ENCODE data around the gene CCL22. TPM values are rescaled to one million over a fixed set of nuclear protein-coding genes. Genes with fewer than 3 reads are reported as not detected.
"Not testable (repeated sequence)": the region's sequence is repeated elsewhere in the genome, so short reads cannot be mapped to it uniquely, and the experiment has no call there.

The CCL22 gene
- polyA plus RNA-seq, 4 donors = 0.06 to 0.16 (median 0.12) TPM; not detected in 1

DNA sequence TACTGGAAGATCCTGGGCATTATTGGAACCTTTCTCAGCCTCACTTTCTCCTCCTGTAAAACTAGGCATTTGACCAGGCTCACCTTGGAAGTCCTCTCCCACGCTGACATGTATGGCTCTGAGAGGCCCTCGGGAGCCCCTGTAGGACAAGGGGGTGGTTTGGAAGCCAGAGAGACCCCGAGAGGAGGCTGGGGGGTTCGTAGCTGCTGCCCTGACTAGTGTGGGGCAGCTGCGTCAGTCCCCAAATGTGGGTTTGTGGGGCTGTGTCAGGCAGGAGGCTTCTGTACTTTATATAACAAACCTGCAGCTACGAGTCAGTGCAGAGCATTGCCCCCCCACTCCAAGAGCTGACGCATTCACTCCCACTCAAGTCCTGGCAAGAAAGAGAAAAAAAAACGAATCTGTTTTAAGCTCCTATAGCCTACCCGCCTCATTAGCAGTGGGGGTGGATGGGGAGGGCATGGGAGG is 15.5 kb downstream of the CCL22 start:
- DNase-seq (ENCODE audit: low read depth in 4 of 4, low spot score in 3 of 4) = peak in 2 of 4 donors; percentile 32 to 51

DNA sequence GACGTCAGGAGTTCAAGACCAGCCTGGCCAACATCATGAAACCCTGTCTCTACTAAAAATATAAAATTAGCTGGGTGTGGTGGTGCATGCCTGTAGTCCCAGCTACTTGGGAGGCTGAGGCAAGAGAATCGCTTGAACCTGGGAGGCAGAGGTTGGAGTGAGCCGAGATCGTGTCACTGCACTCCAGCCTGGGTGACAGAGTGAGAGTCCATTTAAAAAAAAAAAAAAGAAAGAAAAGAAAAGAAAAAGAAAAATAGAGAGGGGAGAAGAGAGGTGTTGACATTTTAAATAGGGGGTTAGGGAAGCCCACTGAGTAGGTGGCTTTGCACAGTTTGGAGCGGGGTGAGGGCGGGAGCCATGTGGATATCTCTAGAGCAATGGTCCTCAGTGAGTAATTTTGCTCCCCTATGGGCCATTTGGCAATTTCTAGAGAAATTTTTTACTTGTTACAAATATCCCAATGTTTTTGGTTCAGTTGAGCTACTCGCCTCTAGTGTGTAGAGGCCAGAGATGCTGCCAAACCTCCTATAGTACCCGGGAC is 16.4 kb downstream of the CCL22 start:
- not testable (repeated sequence) for DNase-seq (ENCODE audit: low read depth in 4 of 4, low spot score in 3 of 4)

DNA sequence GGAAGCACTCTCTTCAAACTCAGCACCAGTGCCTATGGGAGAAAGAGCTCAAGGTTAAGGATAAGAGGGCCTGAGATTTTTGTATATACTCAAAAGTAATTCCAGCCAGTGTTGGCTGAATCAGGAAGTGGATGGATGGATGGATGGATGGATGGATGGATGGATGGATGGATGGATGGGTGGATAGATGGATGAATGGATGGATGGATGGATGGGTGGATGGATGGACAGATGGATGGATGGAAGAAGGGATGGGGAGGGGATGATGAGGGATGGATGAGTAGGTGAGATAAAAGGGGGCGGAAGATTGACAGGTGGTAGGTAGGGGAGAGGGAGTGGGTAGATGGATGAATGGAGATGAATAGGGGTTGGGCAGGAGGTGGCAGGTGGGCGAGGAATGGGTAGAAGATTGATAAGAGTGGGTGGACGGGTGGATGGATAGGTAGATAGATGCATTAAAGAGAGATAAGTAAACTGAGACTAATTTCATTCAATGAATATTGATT is 17.8 kb downstream of the CCL22 start:
- DNase-seq (ENCODE audit: low read depth in 4 of 4, low spot score in 3 of 4) = no peak

DNA sequence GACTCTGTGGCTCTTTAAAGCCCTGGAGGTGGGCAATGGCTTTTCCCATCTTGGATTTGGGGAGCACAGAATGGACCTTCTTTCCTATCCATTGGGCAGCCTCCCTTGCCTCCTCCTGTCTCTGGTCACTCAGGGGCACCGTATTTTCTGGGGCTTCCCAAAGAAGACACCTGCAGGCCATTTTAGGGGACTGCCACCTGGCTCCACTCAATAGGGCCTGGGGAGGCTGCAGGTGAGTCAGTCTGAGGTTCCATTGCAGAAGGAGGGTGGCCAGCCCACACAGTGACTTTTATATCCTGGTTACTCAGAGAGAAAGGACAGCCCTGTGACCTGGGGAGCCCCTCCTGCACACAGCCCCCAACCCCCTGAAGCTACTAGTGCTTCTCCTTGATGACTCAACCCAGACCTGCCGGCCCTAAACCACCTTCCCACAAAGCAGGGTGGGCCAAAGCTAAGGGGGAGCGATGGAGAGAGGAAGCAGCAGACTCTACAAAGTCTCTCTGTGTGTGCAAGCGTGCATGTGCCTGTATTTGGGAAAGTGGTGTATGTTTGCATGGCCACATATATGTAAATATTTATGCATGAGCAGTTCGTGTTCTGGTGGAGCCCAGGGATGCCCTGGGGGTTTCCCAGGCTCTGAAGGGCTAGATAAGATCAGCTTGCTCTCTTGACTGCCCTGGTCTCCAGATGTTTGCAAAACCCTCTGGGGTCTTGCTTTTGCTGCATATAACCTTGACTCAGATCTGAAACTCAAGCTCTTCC is 18.7 kb downstream of the CCL22 start:
- DNase-seq (ENCODE audit: low read depth in 4 of 4, low spot score in 3 of 4) = no peak

DNA sequence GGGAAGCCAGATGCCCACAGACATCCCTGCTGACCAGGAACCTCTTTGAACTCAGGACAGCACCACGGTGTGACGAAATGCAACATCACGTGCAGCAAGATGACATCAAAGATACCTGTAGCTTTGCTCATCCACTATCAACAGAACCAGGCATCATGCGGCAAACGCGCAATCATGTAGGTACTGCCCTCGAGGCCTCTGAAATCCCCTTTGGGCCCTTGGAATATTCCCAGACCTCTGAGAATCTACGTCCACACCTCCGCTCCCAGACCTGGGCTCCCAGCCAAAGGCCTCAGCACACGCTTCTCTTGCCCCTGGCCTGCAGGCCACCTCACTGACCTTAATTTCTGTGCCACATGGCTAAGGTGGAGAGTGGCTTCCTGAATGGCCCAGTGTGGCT is 21.0 kb downstream of the CCL22 start:
- DNase-seq (ENCODE audit: low read depth in 4 of 4, low spot score in 3 of 4) = no peak

DNA sequence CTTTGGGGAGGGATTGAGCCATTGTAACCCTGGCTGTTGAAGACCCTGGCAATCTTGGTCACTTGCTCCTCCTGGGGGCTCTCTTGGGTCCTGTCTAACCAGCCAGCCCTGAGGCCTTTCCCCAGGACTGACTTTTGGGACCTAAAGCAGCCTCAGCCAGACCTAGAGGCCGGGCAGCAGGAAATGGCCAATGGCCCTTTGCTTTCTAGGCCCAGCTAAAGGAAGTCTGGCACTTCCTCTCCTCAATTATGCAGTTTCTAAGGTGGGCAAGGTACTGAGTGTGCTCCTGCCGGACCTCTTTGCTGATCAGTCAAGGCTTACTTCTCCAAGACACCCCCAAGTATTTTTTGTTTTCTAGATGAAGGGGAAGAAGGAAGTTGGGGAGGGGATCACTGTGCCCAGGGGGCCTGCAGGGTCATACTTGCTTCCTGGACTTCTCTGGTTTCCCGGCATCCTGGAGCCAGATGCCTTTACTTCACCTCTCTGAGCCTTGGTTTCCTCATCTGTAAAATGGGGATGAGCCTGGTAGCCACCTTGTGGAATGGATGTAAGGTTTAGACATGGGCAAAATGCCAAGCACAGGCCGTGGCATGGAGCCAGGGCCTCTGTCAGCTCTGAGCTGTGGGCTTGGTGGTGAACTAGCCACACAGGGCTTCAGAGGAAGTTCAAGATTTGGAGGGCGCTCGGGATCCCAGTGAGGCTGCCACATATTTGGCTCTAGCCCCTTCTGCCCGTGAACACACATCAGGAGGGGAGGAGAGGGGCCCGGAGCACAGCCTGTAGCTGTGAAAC is 22.3 kb downstream of the CCL22 start:
- no peak for DNase-seq (ENCODE audit: low read depth in 4 of 4, low spot score in 3 of 4)

DNA sequence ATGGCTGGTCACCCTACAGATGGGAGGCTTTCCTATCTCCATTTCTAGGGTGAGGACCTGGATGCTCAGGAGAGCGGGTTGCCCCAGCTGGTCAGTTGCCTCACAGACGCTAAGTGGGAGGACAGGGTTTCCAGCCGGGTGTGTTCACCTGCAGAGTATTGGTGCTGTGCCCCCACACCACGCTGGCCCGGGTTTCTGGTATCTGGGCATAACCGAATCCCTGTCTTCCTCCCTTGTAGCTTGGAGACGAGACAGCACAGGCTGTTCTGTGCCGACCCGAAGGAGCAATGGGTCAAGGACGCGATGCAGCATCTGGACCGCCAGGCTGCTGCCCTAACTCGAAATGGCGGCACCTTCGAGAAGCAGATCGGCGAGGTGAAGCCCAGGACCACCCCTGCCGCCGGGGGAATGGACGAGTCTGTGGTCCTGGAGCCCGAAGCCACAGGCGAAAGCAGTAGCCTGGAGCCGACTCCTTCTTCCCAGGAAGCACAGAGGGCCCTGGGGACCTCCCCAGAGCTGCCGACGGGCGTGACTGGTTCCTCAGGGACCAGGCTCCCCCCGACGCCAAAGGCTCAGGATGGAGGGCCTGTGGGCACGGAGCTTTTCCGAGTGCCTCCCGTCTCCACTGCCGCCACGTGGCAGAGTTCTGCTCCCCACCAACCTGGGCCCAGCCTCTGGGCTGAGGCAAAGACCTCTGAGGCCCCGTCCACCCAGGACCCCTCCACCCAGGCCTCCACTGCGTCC is 23.4 kb downstream of the CCL22 start:
- DNase-seq (ENCODE audit: low read depth in 4 of 4, low spot score in 3 of 4) = no peak

DNA sequence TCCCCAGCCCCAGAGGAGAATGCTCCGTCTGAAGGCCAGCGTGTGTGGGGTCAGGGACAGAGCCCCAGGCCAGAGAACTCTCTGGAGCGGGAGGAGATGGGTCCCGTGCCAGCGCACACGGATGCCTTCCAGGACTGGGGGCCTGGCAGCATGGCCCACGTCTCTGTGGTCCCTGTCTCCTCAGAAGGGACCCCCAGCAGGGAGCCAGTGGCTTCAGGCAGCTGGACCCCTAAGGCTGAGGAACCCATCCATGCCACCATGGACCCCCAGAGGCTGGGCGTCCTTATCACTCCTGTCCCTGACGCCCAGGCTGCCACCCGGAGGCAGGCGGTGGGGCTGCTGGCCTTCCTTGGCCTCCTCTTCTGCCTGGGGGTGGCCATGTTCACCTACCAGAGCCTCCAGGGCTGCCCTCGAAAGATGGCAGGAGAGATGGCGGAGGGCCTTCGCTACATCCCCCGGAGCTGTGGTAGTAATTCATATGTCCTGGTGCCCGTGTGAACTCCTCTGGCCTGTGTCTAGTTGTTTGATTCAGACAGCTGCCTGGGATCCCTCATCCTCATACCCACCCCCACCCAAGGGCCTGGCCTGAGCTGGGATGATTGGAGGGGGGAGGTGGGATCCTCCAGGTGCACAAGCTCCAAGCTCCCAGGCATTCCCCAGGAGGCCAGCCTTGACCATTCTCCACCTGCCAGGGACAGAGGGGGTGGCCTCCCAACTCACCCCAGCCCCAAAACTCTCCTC is 24.1 kb downstream of the CCL22 start:
- no peak for DNase-seq (ENCODE audit: low read depth in 4 of 4, low spot score in 3 of 4)

DNA sequence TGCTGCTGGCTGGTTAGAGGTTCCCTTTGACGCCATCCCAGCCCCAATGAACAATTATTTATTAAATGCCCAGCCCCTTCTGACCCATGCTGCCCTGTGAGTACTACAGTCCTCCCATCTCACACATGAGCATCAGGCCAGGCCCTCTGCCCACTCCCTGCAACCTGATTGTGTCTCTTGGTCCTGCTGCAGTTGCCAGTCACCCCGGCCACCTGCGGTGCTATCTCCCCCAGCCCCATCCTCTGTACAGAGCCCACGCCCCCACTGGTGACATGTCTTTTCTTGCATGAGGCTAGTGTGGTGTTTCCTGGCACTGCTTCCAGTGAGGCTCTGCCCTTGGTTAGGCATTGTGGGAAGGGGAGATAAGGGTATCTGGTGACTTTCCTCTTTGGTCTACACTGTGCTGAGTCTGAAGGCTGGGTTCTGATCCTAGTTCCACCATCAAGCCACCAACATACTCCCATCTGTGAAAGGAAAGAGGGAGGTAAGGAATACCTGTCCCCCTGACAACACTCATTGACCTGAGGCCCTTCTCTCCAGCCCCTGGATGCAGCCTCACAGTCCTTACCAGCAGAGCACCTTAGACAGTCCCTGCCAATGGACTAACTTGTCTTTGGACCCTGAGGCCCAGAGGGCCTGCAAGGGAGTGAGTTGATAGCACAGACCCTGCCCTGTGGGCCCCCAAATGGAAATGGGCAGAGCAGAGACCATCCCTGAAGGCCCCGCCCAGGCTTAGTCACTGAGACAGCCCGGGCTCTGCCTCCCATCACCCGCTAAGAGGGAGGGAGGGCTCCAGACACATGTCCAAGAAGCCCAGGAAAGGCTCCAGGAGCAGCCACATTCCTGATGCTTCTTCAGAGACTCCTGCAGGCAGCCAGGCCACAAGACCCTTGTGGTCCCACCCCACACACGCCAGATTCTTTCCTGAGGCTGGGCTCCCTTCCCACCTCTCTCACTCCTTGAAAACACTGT is 25.0 kb downstream of the CCL22 start:
- no peak for DNase-seq (ENCODE audit: low read depth in 4 of 4, low spot score in 3 of 4)

DNA sequence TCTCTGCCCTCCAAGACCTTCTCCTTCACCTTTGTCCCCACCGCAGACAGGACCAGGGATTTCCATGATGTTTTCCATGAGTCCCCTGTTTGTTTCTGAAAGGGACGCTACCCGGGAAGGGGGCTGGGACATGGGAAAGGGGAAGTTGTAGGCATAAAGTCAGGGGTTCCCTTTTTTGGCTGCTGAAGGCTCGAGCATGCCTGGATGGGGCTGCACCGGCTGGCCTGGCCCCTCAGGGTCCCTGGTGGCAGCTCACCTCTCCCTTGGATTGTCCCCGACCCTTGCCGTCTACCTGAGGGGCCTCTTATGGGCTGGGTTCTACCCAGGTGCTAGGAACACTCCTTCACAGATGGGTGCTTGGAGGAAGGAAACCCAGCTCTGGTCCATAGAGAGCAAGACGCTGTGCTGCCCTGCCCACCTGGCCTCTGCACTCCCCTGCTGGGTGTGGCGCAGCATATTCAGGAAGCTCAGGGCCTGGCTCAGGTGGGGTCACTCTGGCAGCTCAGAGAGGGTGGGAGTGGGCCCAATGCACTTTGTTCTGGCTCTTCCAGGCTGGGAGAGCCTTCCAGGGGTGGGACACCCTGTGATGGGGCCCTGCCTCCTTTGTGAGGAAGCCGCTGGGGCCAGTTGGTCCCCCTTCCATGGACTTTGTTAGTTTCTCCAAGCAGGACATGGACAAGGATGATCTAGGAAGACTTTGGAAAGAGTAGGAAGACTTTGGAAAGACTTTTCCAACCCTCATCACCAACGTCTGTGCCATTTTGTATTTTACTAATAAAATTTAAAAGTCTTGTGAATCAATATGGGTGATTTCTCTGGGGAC is 25.9 kb downstream of the CCL22 start:
- DNase-seq (ENCODE audit: low read depth in 4 of 4, low spot score in 3 of 4) = no peak

DNA sequence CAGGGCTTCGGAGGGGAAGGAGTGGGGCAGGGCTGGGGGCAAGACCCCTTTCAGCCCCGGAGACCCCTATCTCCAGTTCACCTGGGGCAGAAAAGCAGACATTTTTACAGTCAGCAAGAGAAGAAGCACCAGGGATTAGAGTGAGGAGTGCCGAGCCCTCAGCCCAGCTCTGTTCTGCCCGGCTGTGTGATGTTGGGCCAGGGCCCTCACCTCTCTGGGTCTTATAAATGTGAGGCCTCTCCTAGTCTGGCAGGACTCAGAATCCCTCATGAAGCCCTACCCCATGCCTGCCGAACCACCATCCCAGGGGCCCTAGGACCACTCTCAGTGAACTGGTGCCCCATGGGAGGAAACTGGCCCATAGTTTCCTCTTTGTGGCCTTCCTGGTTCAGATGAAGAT is 26.5 kb downstream of the CCL22 start:
- no peak for DNase-seq (ENCODE audit: low read depth in 4 of 4, low spot score in 3 of 4)

DNA sequence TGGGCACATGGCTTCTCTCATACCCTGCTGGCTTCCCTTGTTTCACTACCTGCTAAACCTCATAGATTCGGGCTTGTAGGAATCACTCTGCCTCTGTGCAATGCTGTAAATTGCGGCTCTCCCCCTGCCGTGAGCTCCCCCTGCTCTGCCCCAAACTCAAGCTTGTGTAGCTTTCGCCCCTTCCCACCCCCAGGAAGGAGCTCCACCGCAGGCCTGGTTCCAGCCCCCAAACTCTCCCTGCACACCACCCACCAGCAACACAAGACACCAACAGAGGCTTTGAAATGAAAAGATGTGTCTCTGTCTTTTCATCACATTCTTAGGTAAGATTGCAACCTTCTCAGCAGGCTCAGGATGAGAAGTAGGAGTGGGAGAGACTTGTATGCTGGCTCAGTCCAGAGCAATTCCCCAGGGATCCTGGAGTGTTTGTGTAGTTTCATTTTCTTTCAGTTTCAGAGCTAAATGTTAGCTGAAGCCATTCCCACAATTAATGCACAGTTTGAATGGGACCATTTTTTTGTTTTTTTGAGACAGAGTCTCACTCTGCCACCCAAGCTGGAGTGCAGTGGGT is 27.9 kb downstream of the CCL22 start:
- no peak for DNase-seq (ENCODE audit: low read depth in 4 of 4, low spot score in 3 of 4)

DNA sequence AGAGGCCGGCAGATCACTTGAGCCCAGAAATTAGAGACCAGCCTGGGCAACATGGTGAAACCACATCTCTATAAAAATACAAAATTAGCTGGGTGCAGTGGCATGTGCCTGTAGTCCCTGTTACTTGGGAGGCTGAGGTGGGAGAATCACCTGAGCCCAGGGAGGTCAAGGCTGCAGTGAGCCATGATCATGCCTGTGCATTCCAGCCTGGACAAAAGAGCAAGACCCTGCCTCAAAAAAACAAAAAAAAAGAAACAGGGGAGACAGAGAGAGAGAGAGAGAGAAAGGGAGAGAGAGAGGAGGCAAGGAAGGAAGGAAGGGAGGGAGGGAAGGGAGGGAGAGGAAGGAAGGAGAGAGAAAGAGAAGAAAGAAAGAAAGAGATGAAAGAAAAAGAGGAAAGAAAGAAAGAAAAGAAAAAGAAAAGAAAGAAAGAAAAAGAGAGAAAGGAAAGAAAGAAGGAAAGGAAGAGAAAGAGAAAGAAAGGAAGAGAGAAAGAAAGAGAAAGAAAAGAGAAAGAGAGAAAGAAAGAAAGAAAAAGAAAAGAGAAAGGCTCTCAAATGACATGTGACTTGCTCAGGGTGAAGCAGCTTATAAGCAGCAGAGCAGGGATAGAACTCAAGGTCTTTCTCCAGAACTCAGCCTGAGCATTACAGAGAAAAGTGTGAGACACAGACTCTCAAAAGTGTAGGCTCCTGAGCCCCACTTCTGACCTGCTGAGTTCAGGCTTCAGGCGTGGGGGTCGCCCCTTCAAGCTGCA is 29.2 kb downstream of the CCL22 start:
- DNase-seq (ENCODE audit: low read depth in 4 of 4, low spot score in 3 of 4) = no peak

DNA sequence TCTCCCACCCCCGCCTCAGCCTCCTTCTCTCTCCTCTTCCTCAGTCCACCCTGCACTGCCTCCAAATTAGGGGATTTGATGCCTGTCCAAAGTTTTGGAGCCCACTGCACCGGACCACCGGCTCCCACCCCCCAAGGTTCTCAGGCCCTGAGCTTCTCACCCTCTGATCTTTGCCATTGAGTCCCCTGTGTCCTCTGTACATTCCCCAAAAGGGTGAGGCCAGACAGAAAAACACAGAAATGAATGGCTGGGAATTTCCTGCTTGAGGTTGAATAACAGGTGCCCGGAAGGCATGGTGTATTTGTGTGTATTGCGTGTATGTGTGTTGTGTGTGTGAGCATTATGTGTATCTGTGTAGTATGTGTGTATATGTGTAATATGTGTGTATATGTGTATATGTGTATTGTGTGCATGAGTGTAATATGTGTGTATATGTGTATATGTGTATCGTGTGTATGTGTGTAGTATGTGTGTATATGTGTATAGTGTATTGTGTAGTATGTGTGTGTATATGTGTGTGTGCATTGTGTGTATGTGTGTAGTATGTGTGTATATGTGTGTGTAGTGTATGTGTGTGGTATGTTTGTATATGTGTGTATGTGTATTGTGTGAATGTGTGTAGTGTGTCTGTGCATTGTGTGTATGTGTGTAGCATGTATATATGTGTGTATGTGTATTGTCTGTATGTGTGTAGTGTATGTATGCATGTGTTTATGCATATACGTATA is 29.9 kb downstream of the CCL22 start:
- no peak for DNase-seq (ENCODE audit: low read depth in 4 of 4, low spot score in 3 of 4)

DNA sequence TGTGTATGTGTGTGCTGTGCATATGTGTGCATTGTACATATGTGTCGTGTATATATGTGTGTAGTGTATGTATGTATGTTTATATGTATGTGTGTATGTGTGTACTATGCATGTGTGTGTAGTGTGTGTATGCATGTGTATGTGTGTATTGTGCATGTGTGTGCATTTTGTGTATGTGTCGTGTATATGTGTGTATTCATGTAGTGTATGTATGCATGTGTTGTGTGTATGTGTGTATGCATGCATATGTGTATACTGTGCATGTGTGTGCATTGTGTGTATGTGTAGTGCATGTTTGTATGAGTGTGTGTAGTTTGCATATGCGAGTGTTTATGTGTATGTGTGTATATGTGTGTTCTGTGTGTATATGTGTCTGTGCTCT is 30.5 kb downstream of the CCL22 start:
- no peak for DNase-seq (ENCODE audit: low read depth in 4 of 4, low spot score in 3 of 4)

DNA sequence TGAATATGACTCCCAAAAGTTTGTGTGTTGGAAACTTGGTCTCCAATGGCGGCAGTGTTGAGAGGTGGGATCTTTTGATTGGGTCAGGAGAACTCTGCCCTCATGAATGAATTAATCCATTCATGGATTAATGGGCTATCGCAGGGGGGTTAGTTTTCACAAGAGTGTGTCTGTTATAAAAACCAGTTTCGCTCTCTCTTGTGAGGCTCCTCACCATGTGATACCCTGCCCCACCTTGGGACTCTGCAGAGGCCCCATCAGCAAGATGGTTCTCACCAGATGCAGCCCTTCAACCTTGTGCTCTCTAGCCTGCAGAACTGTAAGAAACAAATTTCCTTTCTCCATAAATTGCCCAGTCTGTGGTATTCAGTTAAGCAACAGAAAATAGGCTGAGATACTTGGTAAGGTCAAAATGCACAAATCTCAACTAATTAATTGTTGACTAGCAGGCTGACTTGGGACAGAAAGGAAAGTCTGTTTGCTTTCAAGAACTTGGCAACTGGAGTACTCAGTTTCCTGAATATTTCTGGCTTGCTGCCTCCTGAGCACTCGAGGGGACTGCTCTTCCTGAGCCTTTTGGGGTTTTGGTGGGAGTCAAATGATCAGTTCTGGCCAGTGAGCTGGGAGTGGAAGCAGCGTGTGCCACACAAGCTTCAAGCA is 32.2 kb downstream of the CCL22 start:
- DNase-seq (ENCODE audit: low read depth in 4 of 4, low spot score in 3 of 4) = peak in 2 of 4 donors; percentile 47 to 51

All from right renal pelvis (tissue), 4 donors.